HepG2 (cell line): ENCODE measurements around the gene TNFRSF9. TPM values are rescaled to one million over a fixed set of nuclear protein-coding genes. Genes with fewer than 3 reads are reported as not detected.

Source experiments
- ARNT ChIP-seq: fragments of 450-650 bp; IDR thresholded peaks from 2 replicates; pipeline ENCODE4 v1.6.1; 2017
- CENPBD1 ChIP-seq: sonication (generic); formaldehyde crosslinking; IDR thresholded peaks from 2 replicates; pipeline ENCODE4 v1.8.0; 2022; ENCODE audit warnings: missing genetic modification reagents, low read depth, mild to moderate bottlenecking, borderline replicate concordance
- ELF4 ChIP-seq: sonication (generic); formaldehyde crosslinking; IDR thresholded peaks from 2 replicates; pipeline ENCODE4 v1.5.0; 2020; ENCODE audit warnings: missing genetic modification reagents, mild to moderate bottlenecking, moderate library complexity, borderline replicate concordance
- HMGXB3 ChIP-seq: sonication (generic); formaldehyde crosslinking; IDR thresholded peaks from 2 replicates; pipeline ENCODE4 v1.4.0; 2020; ENCODE audit warnings: missing genetic modification reagents, borderline replicate concordance
- HOXA5 ChIP-seq: sonication (generic); formaldehyde crosslinking; IDR thresholded peaks from 2 replicates; pipeline ENCODE4 v1.4.0; 2020; ENCODE audit warnings: missing genetic modification reagents
- KLF16 ChIP-seq, 2 experiments: sonication (generic) in 1 of 2; formaldehyde crosslinking in 1 of 2; IDR thresholded peaks; 2 replicates each; pipeline versions ENCODE4 v1.6.1 to v1.8.0; 2016 to 2023; ENCODE audit warnings: missing genetic modification reagents in 2 of 2, missing compliant biosample characterization in 1 of 2
- MLLT10 ChIP-seq: sonication (generic); formaldehyde crosslinking; IDR thresholded peaks from 2 replicates; pipeline ENCODE4 v1.4.0; 2020; ENCODE audit warnings: missing genetic modification reagents
- NR2C2 ChIP-seq: sonication (generic); formaldehyde crosslinking; IDR thresholded peaks from 2 replicates; pipeline ENCODE4 v1.4.0; 2020; ENCODE audit warnings: missing genetic modification reagents, mild to moderate bottlenecking, moderate library complexity, borderline replicate concordance
- PAXIP1 ChIP-seq: sonication (generic); formaldehyde crosslinking; conservative IDR thresholded peaks from 2 replicates; pipeline ENCODE4 v1.4.0; 2020; ENCODE audit warnings: mild to moderate bottlenecking, missing genetic modification reagents, moderate library complexity
- POLR2AphosphoS5 ChIP-seq: IDR thresholded peaks from 2 replicates; pipeline ENCODE4 v1.6.1; 2012; ENCODE audit warnings: low read depth, low read length
- RCOR2 ChIP-seq: IDR thresholded peaks from 2 replicates; pipeline ENCODE4 v1.6.1; 2016; ENCODE audit warnings: missing biosample characterization, missing genetic modification reagents
- ZNF564 ChIP-seq: sonication (generic); formaldehyde crosslinking; IDR thresholded peaks from 2 replicates; pipeline ENCODE4 v1.8.1; 2023; ENCODE audit warnings: mild to moderate bottlenecking, missing genetic modification reagents
- ZNF572 ChIP-seq: sonication (generic); formaldehyde crosslinking; IDR thresholded peaks from 2 replicates; pipeline ENCODE4 v1.5.1; 2020; ENCODE audit warnings: mild to moderate bottlenecking, missing genetic modification reagents
- ZNF749 ChIP-seq: sonication (generic); formaldehyde crosslinking; IDR thresholded peaks from 2 replicates; pipeline ENCODE4 v1.8.0; 2022; ENCODE audit warnings: mild to moderate bottlenecking, missing genetic modification reagents, moderate library complexity, borderline replicate concordance
- ZNF781 ChIP-seq: sonication (generic); formaldehyde crosslinking; IDR thresholded peaks from 2 replicates; pipeline ENCODE4 v1.5.1; 2020; ENCODE audit warnings: borderline replicate concordance, mild to moderate bottlenecking, missing genetic modification reagents; ENCODE audit errors: not compliant biosample characterization
- ZNF83 ChIP-seq: sonication (generic); formaldehyde crosslinking; IDR thresholded peaks from 2 replicates; pipeline ENCODE4 v1.4.0; 2020; ENCODE audit warnings: missing genetic modification reagents, mild to moderate bottlenecking, borderline replicate concordance
- polyA plus RNA-seq, 8 experiments: library from polyadenylated mRNA; depleted of rRNA in 3 of 8; stranded (reverse) in 7 of 8; unstranded in 1 of 8; fragments of >200 nt; fragmentation: Illumina TruSeq in 4 of 8; extraction: Trizol in 4 of 8; gene quantifications; 2 replicates each; pipeline versions ENCODE4 v1.2.1 to v1.2.3, GENCODE V29; 2011 to 2016; ENCODE audit warnings: low read depth in 4 of 8, missing spikeins in 1 of 8, mixed read lengths in 1 of 8; ENCODE audit not compliant: insufficient read depth in 1 of 8
- total RNA-seq, 5 experiments: library from RNA; depleted of rRNA; stranded (reverse); fragments of >200 nt; fragmentation: Illumina TruSeq; extraction: Trizol; gene quantifications; 2 replicates each; pipeline ENCODE4 v1.2.3, GENCODE V29; 2016; ENCODE audit warnings: low read depth in 1 of 5
- TF ChIP-seq, protein P1 (sequence below): sonication (generic); formaldehyde crosslinking; IDR thresholded peaks from 2 replicates; pipeline ENCODE4 v1.4.0; 2020; ENCODE audit warnings: missing genetic modification reagents; ENCODE audit errors: not compliant biosample characterization
- TF ChIP-seq, protein P2 (sequence below): sonication (generic); formaldehyde crosslinking; IDR thresholded peaks from 2 replicates; pipeline ENCODE4 v1.4.0; 2020; ENCODE audit warnings: missing genetic modification reagents

The TNFRSF9 gene
- total and polyA plus RNA-seq, 2 of the 13 experiments (the other 11 are each of a cell fraction or from before 2014, with no cell fraction given) = 0.07 TPM; not detected in 1

GRCh38 chr1:7961216-7962013, 20.8 kb upstream of the TNFRSF9 start, which contains the start of gene PARK7 (continued):
- TF ChIP-seq, protein P1, sequence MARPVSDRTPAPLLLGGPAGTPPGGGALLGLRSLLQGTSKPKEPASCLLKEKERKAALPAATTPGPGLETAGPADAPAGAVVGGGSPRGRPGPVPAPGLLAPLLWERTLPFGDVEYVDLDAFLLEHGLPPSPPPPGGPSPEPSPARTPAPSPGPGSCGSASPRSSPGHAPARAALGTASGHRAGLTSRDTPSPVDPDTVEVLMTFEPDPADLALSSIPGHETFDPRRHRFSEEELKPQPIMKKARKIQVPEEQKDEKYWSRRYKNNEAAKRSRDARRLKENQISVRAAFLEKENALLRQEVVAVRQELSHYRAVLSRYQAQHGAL = peak; percentile 84
- TF ChIP-seq ZNF83 (peak; percentile 69; the same call in 1 of the 2 replicates), POLR2AphosphoS5 (peak; percentile 94), ELF4 (CRISPR knock-in tag) (no peak; the same call in 1 of the 2 replicates), ZNF749 (CRISPR knock-in tag) (no peak), RCOR2 (CRISPR knock-in tag) (no peak), NR2C2 (CRISPR knock-in tag) (peak; percentile 91), CENPBD1 (CRISPR knock-in tag) (no peak; the same call in 1 of the 2 replicates), ZNF564 (CRISPR knock-in tag) (peak; percentile 82; the same call in 1 of the 2 replicates), KLF16 (CRISPR knock-in tag; IDR thresholded peaks at IDR 0.05) (peak; percentile 58 to 82; a peak in 2 of 4 replicates), HMGXB3 (CRISPR knock-in tag) (no peak), MLLT10 (CRISPR knock-in tag) (no peak), HOXA5 (peak; percentile 59; the same call in 1 of the 2 replicates), ARNT (no peak), ZNF572 (CRISPR knock-in tag) (no peak), ZNF781 (CRISPR knock-in tag) (no peak), PAXIP1 (CRISPR knock-in tag) (peak; percentile 54)
- TF ChIP-seq, protein P2, sequence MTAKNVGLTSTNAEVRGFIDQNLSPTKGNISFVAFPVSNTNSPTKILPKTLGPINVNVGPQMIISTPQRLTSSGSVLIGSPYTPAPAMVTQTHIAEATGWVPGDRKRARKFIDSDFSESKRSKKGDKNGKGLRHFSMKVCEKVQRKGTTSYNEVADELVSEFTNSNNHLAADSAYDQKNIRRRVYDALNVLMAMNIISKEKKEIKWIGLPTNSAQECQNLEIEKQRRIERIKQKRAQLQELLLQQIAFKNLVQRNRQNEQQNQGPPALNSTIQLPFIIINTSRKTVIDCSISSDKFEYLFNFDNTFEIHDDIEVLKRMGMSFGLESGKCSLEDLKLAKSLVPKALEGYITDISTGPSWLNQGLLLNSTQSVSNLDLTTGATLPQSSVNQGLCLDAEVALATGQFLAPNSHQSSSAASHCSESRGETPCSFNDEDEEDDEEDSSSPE (CRISPR knock-in tag) = peak; percentile 68; the same call in 1 of the 2 replicates
